Measurements from ENCODE around the gene FGD6.

FGD6 gene

GRCh38 chr12:95055057-95055456, 162.2 kb downstream of the FGD6 start:
- no peaks in the 10 kb centered on the region for H3K4me1 ChIP-seq (ENCODE audit: control insufficient read depth, insufficient read depth, low read length, poor library complexity, severe bottlenecking)
- no peak for DNase-seq
- peaks cover 54% of the 10 kb centered on the region for H3K36me3 ChIP-seq (ENCODE audit: control insufficient read depth, insufficient read depth, low read length)
- H3K27ac ChIP-seq (ENCODE audit: insufficient read depth, low read length, poor library complexity, severe bottlenecking), result no peak overlapping the region
- H3K27me3 ChIP-seq (replicated peaks; ENCODE audit: control insufficient read depth, insufficient read depth, low read length, poor library complexity, severe bottlenecking), result no peaks in the 10 kb centered on the region
- H3K4me3 ChIP-seq (ENCODE audit: insufficient read depth, low read depth, low read length, poor library complexity, severe bottlenecking), result no peak overlapping the region
- H3K9me3 ChIP-seq (ENCODE audit: control insufficient read depth, low read length), result no peaks in the 10 kb centered on the region

GRCh38 chr12:95054206-95054605, 163.1 kb downstream of the FGD6 start:
- Histone ChIP-seq H3K9me3 (ENCODE audit: control insufficient read depth, low read length) (no peaks in the 10 kb centered on the region), H3K4me3 (ENCODE audit: insufficient read depth, low read depth, low read length, poor library complexity, severe bottlenecking) (no peak overlapping the region), H3K4me1 (ENCODE audit: control insufficient read depth, insufficient read depth, low read length, poor library complexity, severe bottlenecking) (no peaks in the 10 kb centered on the region), H3K27ac (ENCODE audit: insufficient read depth, low read length, poor library complexity, severe bottlenecking) (no peak overlapping the region), H3K36me3 (ENCODE audit: control insufficient read depth, insufficient read depth, low read length) (peaks cover 51% of the 10 kb centered on the region), H3K27me3 (replicated peaks; ENCODE audit: control insufficient read depth, insufficient read depth, low read length, poor library complexity, severe bottlenecking) (no peaks in the 10 kb centered on the region)
- no peak for DNase-seq

GRCh38 chr12:95051241-95051640, 166.0 kb downstream of the FGD6 start:
- no peak overlapping the region for H3K4me3 ChIP-seq (ENCODE audit: insufficient read depth, low read depth, low read length, poor library complexity, severe bottlenecking)
- no peak overlapping the region for H3K27ac ChIP-seq (ENCODE audit: insufficient read depth, low read length, poor library complexity, severe bottlenecking)
- no peaks in the 10 kb centered on the region for H3K27me3 ChIP-seq (replicated peaks; ENCODE audit: control insufficient read depth, insufficient read depth, low read length, poor library complexity, severe bottlenecking)
- peaks cover 37% of the 10 kb centered on the region for H3K36me3 ChIP-seq (ENCODE audit: control insufficient read depth, insufficient read depth, low read length)
- no peaks in the 10 kb centered on the region for H3K9me3 ChIP-seq (ENCODE audit: control insufficient read depth, low read length)
- DNase-seq, result no peak
- H3K4me1 ChIP-seq (ENCODE audit: control insufficient read depth, insufficient read depth, low read length, poor library complexity, severe bottlenecking), result no peaks in the 10 kb centered on the region

GRCh38 chr12:95037906-95038305, 179.4 kb downstream of the FGD6 start:
- no peak overlapping the region for H3K4me3 ChIP-seq (ENCODE audit: insufficient read depth, low read depth, low read length, poor library complexity, severe bottlenecking)
- H3K27ac ChIP-seq (ENCODE audit: insufficient read depth, low read length, poor library complexity, severe bottlenecking), result no peak overlapping the region

GRCh38 chr12:95034750-95035149, 182.5 kb downstream of the FGD6 start:
- no peak overlapping the region for H3K27ac ChIP-seq (ENCODE audit: insufficient read depth, low read length, poor library complexity, severe bottlenecking)
- H3K4me3 ChIP-seq (ENCODE audit: insufficient read depth, low read depth, low read length, poor library complexity, severe bottlenecking), result no peak overlapping the region
- H3K9me3 ChIP-seq (ENCODE audit: control insufficient read depth, low read length), result no peaks in the 10 kb centered on the region
- peaks cover 30% of the 10 kb centered on the region for H3K36me3 ChIP-seq (ENCODE audit: control insufficient read depth, insufficient read depth, low read length)
- DNase-seq, result no peak
- no peaks in the 10 kb centered on the region for H3K27me3 ChIP-seq (replicated peaks; ENCODE audit: control insufficient read depth, insufficient read depth, low read length, poor library complexity, severe bottlenecking)
- no peaks in the 10 kb centered on the region for H3K4me1 ChIP-seq (ENCODE audit: control insufficient read depth, insufficient read depth, low read length, poor library complexity, severe bottlenecking)

More at GRCh38 chr12:95037906-95038305, 179.4 kb downstream of the FGD6 start:
- no peak for DNase-seq
- Histone ChIP-seq H3K4me1 (ENCODE audit: control insufficient read depth, insufficient read depth, low read length, poor library complexity, severe bottlenecking) (no peaks in the 10 kb centered on the region), H3K36me3 (ENCODE audit: control insufficient read depth, insufficient read depth, low read length) (peaks cover 24% of the 10 kb centered on the region), H3K9me3 (ENCODE audit: control insufficient read depth, low read length) (no peaks in the 10 kb centered on the region), H3K27me3 (replicated peaks; ENCODE audit: control insufficient read depth, insufficient read depth, low read length, poor library complexity, severe bottlenecking) (no peaks in the 10 kb centered on the region)
